Endothelial cell of umbilical vein (primary cell): Measurements from ENCODE around the gene ZNF423. TPM values are rescaled to one million over a fixed set of nuclear protein-coding genes. Genes with fewer than 3 reads are reported as not detected.

Experiments
- BruUV-seq: library from RNA; stranded (reverse); fragments of 400-500 nt; replicated peaks from 2 replicates; lab custom pipeline; 2021; lab: Mats Ljungman, UMichigan
- CTCF ChIA-PET: fragments of 300-600, 350-600 bp; sonication (Branson Sonifier 250); formaldehyde crosslinking; loops from one replicate; lab custom pipeline; 2021; ENCODE audit warnings: antibody characterized with exemption, inconsistent platforms; lab: Charles Lee
- POLR2A ChIA-PET: fragments of 300-600, 350-600 bp; sonication (Branson Sonifier 250); formaldehyde crosslinking; loops from one replicate; lab custom pipeline; 2021; ENCODE audit warnings: antibody characterized with exemption, inconsistent platforms; lab: Charles Lee
- DNase-seq: peaks from one replicate; pipeline ENCODE4 v3.0.0-alpha.2; 2011; ENCODE audit warnings: low read depth, low spot score
- FAIRE-seq: peaks from 2 replicates; lab custom pipeline; 2011; peaks lifted over from hg19 to GRCh38; lab: Jason Lieb, UNC
- H2AFZ ChIP-seq: 2 replicates; pipeline ENCODE4 v1.6.0; 2012; ENCODE audit warnings: low read depth, low read length, control low read depth, inconsistent platforms
- H3K27ac ChIP-seq: 2 replicates; pipeline ENCODE4 v1.5.1; 2011; ENCODE audit warnings: low read depth, mild to moderate bottlenecking, control low read depth, low read length, moderate library complexity; ENCODE audit not compliant: insufficient read depth
- H3K27me3 ChIP-seq, 2 experiments: 2 replicates each; pipeline versions ENCODE4 v1.6.0 to v1.6.1; 2011; ENCODE audit warnings: low read length in 2 of 2, mixed read lengths in 1 of 2; ENCODE audit not compliant: control insufficient read depth in 2 of 2, insufficient read depth in 2 of 2
- H3K36me3 ChIP-seq, 2 experiments: 2 replicates in 1 of 2; 3 replicates in 1 of 2; pipeline ENCODE4 v1.5.1; 2011; ENCODE audit warnings: low read length in 2 of 2, mild to moderate bottlenecking in 1 of 2, moderate library complexity in 1 of 2; ENCODE audit not compliant: control insufficient read depth in 2 of 2, insufficient read depth in 2 of 2; ENCODE audit errors: extremely low read depth in 1 of 2
- H3K4me1 ChIP-seq: 3 replicates; pipeline ENCODE4 v1.5.1; 2011; ENCODE audit warnings: mild to moderate bottlenecking, low read length; ENCODE audit not compliant: control insufficient read depth, insufficient read depth; ENCODE audit errors: extremely low read depth
- H3K4me2 ChIP-seq: 2 replicates; pipeline ENCODE4 v1.6.1; 2011; ENCODE audit warnings: low read length, control low read depth, mixed read lengths; ENCODE audit not compliant: insufficient read depth
- H3K4me3 ChIP-seq, 3 experiments: fragments of 200-600 bp in 1 of 3; sonication (generic), shearing (Covaris generic) in 1 of 3; replicated peaks in 1 of 3; 2 replicates each; pipeline ENCODE4 v1.5.1; 2011 to 2016; ENCODE audit warnings: control low read depth in 3 of 3, low read length in 3 of 3, mild to moderate bottlenecking in 2 of 3, inconsistent platforms in 1 of 3, low read depth in 1 of 3, moderate library complexity in 1 of 3; ENCODE audit not compliant: insufficient read depth in 1 of 3
- H3K79me2 ChIP-seq: 2 replicates; pipeline ENCODE4 v1.6.0; 2012; ENCODE audit warnings: low read length, inconsistent platforms; ENCODE audit not compliant: control insufficient read depth, insufficient read depth
- H3K9ac ChIP-seq: replicated peaks from 2 replicates; pipeline ENCODE3; 2011; ENCODE audit warnings: low read length, control low read depth; ENCODE audit not compliant: insufficient read depth; ENCODE audit errors: extremely low read depth
- H3K9me1 ChIP-seq: replicated peaks from 3 replicates; pipeline ENCODE4 v1.6.0; 2011; ENCODE audit warnings: mild to moderate bottlenecking, low read length; ENCODE audit not compliant: control insufficient read depth, insufficient read depth; ENCODE audit errors: extremely low read depth
- H3K9me3 ChIP-seq: replicated peaks from 2 replicates; pipeline ENCODE4 v1.5.1; 2012; ENCODE audit warnings: low read length, inconsistent platforms; ENCODE audit not compliant: control insufficient read depth, insufficient read depth
- H4K20me1 ChIP-seq: replicated peaks from 2 replicates; pipeline ENCODE3; 2011; ENCODE audit warnings: mild to moderate bottlenecking, low read length; ENCODE audit not compliant: control insufficient read depth, insufficient read depth; ENCODE audit errors: extremely low read depth
- EZH2 ChIP-seq: IDR thresholded peaks from 2 replicates; pipeline ENCODE4 v1.6.1; 2012; ENCODE audit warnings: borderline replicate concordance, low read depth, mild to moderate bottlenecking, moderate library complexity, low read length, inconsistent platforms; ENCODE audit not compliant: severe bottlenecking
- FOS ChIP-seq: IDR thresholded peaks from 2 replicates; pipeline ENCODE4 v1.6.1; 2011; ENCODE audit warnings: mild to moderate bottlenecking, low read length, moderate library complexity, borderline replicate concordance; ENCODE audit not compliant: insufficient read depth
- GATA2 ChIP-seq: IDR thresholded peaks from 2 replicates; pipeline ENCODE4 v1.7.0; 2011; ENCODE audit warnings: low read depth, mild to moderate bottlenecking, moderate library complexity, mixed read lengths, low read length; ENCODE audit not compliant: insufficient read length, insufficient read depth
- JUN ChIP-seq: IDR thresholded peaks from 2 replicates; pipeline ENCODE4 v1.6.1; 2011; ENCODE audit warnings: borderline replicate concordance, low read depth; ENCODE audit not compliant: insufficient read length, insufficient read depth
- MAX ChIP-seq: IDR thresholded peaks from 2 replicates; pipeline ENCODE4 v1.6.1; 2011; ENCODE audit not compliant: insufficient read depth, insufficient read length
- MYC ChIP-seq: IDR thresholded peaks from one replicate; pipeline ENCODE4 v1.6.1; 2011; ENCODE audit warnings: mild to moderate bottlenecking, low read depth, low read length
- POLR2A ChIP-seq: IDR thresholded peaks from 2 replicates; pipeline ENCODE4 v1.6.1; 2012; ENCODE audit warnings: low read depth, mild to moderate bottlenecking, control low read depth, low read length
- POLR2AphosphoS5 ChIP-seq: IDR thresholded peaks from 2 replicates; pipeline ENCODE4 v1.6.1; 2012; ENCODE audit warnings: low read depth, mild to moderate bottlenecking, control low read depth, low read length, moderate library complexity; ENCODE audit not compliant: insufficient read depth
- dilution Hi-C: fragments of 300-500 bp; cut with MboI; formaldehyde crosslinking; loops from one replicate; pipeline ENCODE4 v1.15.0; 2019; ENCODE audit warnings: low sequenced_read_pairs; ENCODE audit not compliant: extremely low pct_ligation_motif_present
- intact Hi-C: fragments of 100-400 bp; cut with micrococcal nuclease; formaldehyde crosslinking; loops from one replicate; pipeline ENCODE4 v1.10.0; 2022
- polyA plus RNA-seq, 4 experiments: library from polyadenylated mRNA; depleted of rRNA in 3 of 4; stranded (reverse) in 3 of 4; unstranded in 1 of 4; fragments of >200 nt; gene quantifications; 2 replicates each; pipeline versions ENCODE4 v1.2.1 to v1.2.3, GENCODE V29; 2011 to 2012; ENCODE audit warnings: missing spikeins in 1 of 4
- total RNA-seq: library from RNA; stranded (reverse); gene quantifications from 2 replicates; pipeline ENCODE4 v1.2.3, GENCODE V29; 2021
- TF ChIP-seq, protein P1 (sequence below), 2 donors: IDR thresholded peaks; 1 replicate in 1 of 2; 2 replicates in 1 of 2; pipeline ENCODE4 v1.5.1; 2011; ENCODE audit warnings: low read length in 2 of 2, mild to moderate bottlenecking in 2 of 2, moderate library complexity in 2 of 2, control low read depth in 1 of 2, inconsistent platforms in 1 of 2, low read depth in 1 of 2; ENCODE audit not compliant: insufficient read depth in 1 of 2; ENCODE audit errors: extremely low read depth in 1 of 2

ZNF423 gene
- total and polyA plus RNA-seq, 2 donors (not counting 3 experiments of a cell fraction or from before 2014, with no cell fraction given): 2.2 to 8.1 TPM

DNA sequence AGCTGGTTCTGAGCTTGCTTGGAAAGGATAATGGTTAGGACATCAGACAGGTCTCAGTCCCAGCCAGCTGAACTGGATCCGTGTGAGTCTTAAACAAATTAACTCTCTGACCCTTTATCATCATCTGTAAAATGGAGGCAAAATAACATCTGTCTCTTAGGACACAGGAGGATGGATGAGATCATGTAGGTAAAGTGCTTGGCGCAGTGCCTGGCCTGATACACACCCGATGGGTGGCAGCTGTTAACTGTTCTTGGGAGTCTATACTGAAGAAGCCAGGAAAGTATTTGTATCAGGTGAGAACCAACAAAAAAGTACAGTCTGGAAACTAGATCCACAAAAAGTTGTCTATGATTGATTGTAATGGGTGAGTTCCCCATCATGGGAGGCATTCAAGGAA lies 293.7 kb downstream of the ZNF423 start:
- H3K4me2 ChIP-seq: no peak overlapping the region
- BruUV-seq: no TSS peak
- no peaks in the 10 kb centered on the region for H3K79me2 ChIP-seq
- no peak overlapping the region for H3K4me3 ChIP-seq
- H3K27ac ChIP-seq: no peak overlapping the region
- H3K9ac ChIP-seq: no peak overlapping the region
- H3K9me1 ChIP-seq: no peaks in the 10 kb centered on the region
- CTCF ChIA-PET: no interaction called here
- no peak overlapping the region for H2AFZ ChIP-seq
- FAIRE-seq (no peak), DNase-seq (no peak)
- H3K4me1 ChIP-seq: no peaks in the 10 kb centered on the region
- TF ChIP-seq POLR2AphosphoS5 (no peak), GATA2 (no peak), MYC (no peak), JUN (no peak), EZH2 (no peak), FOS (no peak), MAX (no peak), POLR2A (no peak)
- TF ChIP-seq, protein P1, sequence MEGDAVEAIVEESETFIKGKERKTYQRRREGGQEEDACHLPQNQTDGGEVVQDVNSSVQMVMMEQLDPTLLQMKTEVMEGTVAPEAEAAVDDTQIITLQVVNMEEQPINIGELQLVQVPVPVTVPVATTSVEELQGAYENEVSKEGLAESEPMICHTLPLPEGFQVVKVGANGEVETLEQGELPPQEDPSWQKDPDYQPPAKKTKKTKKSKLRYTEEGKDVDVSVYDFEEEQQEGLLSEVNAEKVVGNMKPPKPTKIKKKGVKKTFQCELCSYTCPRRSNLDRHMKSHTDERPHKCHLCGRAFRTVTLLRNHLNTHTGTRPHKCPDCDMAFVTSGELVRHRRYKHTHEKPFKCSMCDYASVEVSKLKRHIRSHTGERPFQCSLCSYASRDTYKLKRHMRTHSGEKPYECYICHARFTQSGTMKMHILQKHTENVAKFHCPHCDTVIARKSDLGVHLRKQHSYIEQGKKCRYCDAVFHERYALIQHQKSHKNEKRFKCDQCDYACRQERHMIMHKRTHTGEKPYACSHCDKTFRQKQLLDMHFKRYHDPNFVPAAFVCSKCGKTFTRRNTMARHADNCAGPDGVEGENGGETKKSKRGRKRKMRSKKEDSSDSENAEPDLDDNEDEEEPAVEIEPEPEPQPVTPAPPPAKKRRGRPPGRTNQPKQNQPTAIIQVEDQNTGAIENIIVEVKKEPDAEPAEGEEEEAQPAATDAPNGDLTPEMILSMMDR (IDR thresholded peaks at IDR 0.05; ENCODE audit: extremely low read depth in 1 of 2, insufficient read depth in 1 of 2, low read depth in 1 of 2, low read length in 2 of 2): no peak
- intact Hi-C loops: no loop called here
- H3K9me3 ChIP-seq: no peaks in the 10 kb centered on the region
- no peaks in the 10 kb centered on the region for H3K36me3 ChIP-seq
- POLR2A ChIA-PET: no interaction called here
- H3K27me3 ChIP-seq: no peaks in the 10 kb centered on the region
- dilution Hi-C loops: no loop called here
- H4K20me1 ChIP-seq: no peaks in the 10 kb centered on the region
